Measurements from ENCODE around the gene GABRR1. TPM values are rescaled to one million over a fixed set of nuclear protein-coding genes. Genes with fewer than 3 reads are reported as not detected.

The GABRR1 gene
- polyA plus RNA-seq, 1 experiment, result not detected

- POLR2A ChIA-PET, result no interaction called here
- no peak for DNase-seq (ENCODE audit: low read depth, low spot score)
- peaks cover 4% of the 10 kb centered on the region for H3K27me3 ChIP-seq (ENCODE audit: control insufficient read depth, insufficient read depth, low read length)
Observed at GRCh38 chr6:89140347-89141156, 76.6 kb downstream of the GABRR1 start.

GRCh38 chr6:89139509-89140346 lies 77.4 kb downstream of the GABRR1 start:
- CTCF ChIA-PET, result interaction anchor here (0.6 to 1.1 kb wide), 4 partner anchors 102 to 157 kb away, joined by 3 to 5 read pairs (median 3); no protein-coding TSS in a partner anchor
- DNase-seq (ENCODE audit: low read depth, low spot score), result no peak
- POLR2A ChIA-PET, result no interaction called here
- peaks cover 4% of the 10 kb centered on the region for H3K27me3 ChIP-seq (ENCODE audit: control insufficient read depth, insufficient read depth, low read length)
- H3K27ac ChIP-seq (ENCODE audit: low read depth, low read length), result peak overlapping the region; percentile 11
- H3K4me3 ChIP-seq (ENCODE audit: low read depth, low read length), result no peak overlapping the region
- TF ChIP-seq CTCF (IDR thresholded peaks at IDR 0.05; ENCODE audit: low read depth, low read length), result no peak
- no peaks in the 10 kb centered on the region for H3K9me3 ChIP-seq (ENCODE audit: control insufficient read depth, insufficient read depth, low read length)

More at GRCh38 chr6:89140347-89141156, 76.6 kb downstream of the GABRR1 start:
- Histone ChIP-seq H3K4me3 (ENCODE audit: low read depth, low read length) (no peak overlapping the region), H3K9me3 (ENCODE audit: control insufficient read depth, insufficient read depth, low read length) (no peaks in the 10 kb centered on the region), H3K27ac (ENCODE audit: low read depth, low read length) (no peak overlapping the region)
- TF ChIP-seq CTCF (IDR thresholded peaks at IDR 0.05; ENCODE audit: low read depth, low read length), result no peak
- CTCF ChIA-PET, result interaction anchor here (0.6 to 0.8 kb wide), 5 partner anchors 28 to 158 kb away, joined by 3 to 5 read pairs (median 4); no protein-coding TSS in a partner anchor

GRCh38 chr6:89138173-89138572 lies 79.0 kb downstream of the GABRR1 start:
- ChIA-PET CTCF (interaction anchor here (1.0 kb wide), 1 partner anchor 155 kb away, joined by 3 read pairs; no protein-coding TSS in a partner anchor), POLR2A (interaction anchor here (0.8 kb wide), 1 partner anchor 58 kb away, joined by 3 read pairs; the partner anchor contains the start of gene PNRC1)
- Histone ChIP-seq H3K27ac (ENCODE audit: low read depth, low read length) (no peak overlapping the region), H3K4me3 (ENCODE audit: low read depth, low read length) (no peak overlapping the region), H3K9me3 (ENCODE audit: control insufficient read depth, insufficient read depth, low read length) (no peaks in the 10 kb centered on the region), H3K27me3 (ENCODE audit: control insufficient read depth, insufficient read depth, low read length) (no peaks in the 10 kb centered on the region)
- TF ChIP-seq CTCF (IDR thresholded peaks at IDR 0.05; ENCODE audit: low read depth, low read length), result no peak
- no peak for DNase-seq (ENCODE audit: low read depth, low spot score)

GRCh38 chr6:89134723-89135122 lies 82.4 kb downstream of the GABRR1 start:
- Histone ChIP-seq H3K9me3 (ENCODE audit: control insufficient read depth, insufficient read depth, low read length) (no peaks in the 10 kb centered on the region), H3K27ac (ENCODE audit: low read depth, low read length) (no peak overlapping the region), H3K27me3 (ENCODE audit: control insufficient read depth, insufficient read depth, low read length) (no peaks in the 10 kb centered on the region), H3K4me3 (ENCODE audit: low read depth, low read length) (no peak overlapping the region)
- POLR2A ChIA-PET, result no interaction called here
- CTCF ChIA-PET, result no interaction called here
- TF ChIP-seq CTCF (IDR thresholded peaks at IDR 0.05; ENCODE audit: low read depth, low read length), result no peak
- no peak for DNase-seq (ENCODE audit: low read depth, low spot score)

Data from AG04450 (cell line).